ENCODE data around the gene TRAPPC1.

The TRAPPC1 gene

GRCh38 chr17:7882068-7882467 lies 49.7 kb downstream of the TRAPPC1 start:
- H3K4me1 ChIP-seq (ENCODE audit: control insufficient read depth, insufficient read depth, low read length, poor library complexity, severe bottlenecking): peaks cover 7% of the 10 kb centered on the region
- H3K9me3 ChIP-seq (ENCODE audit: control insufficient read depth, low read length): no peaks in the 10 kb centered on the region
- no peak overlapping the region for H3K27ac ChIP-seq (ENCODE audit: insufficient read depth, low read length, poor library complexity, severe bottlenecking)
- no peak overlapping the region for H3K4me3 ChIP-seq (ENCODE audit: insufficient read depth, low read depth, low read length, poor library complexity, severe bottlenecking)
- DNase-seq: no peak
- no peaks in the 10 kb centered on the region for H3K36me3 ChIP-seq (ENCODE audit: control insufficient read depth, insufficient read depth, low read length)
- H3K27me3 ChIP-seq (replicated peaks; ENCODE audit: control insufficient read depth, insufficient read depth, low read length, poor library complexity, severe bottlenecking): no peaks in the 10 kb centered on the region

GRCh38 chr17:7881276-7882054 lies 50.3 kb downstream of the TRAPPC1 start:
- Histone ChIP-seq H3K27ac (ENCODE audit: insufficient read depth, low read length, poor library complexity, severe bottlenecking) (no peak overlapping the region), H3K4me3 (ENCODE audit: insufficient read depth, low read depth, low read length, poor library complexity, severe bottlenecking) (no peak overlapping the region), H3K4me1 (ENCODE audit: control insufficient read depth, insufficient read depth, low read length, poor library complexity, severe bottlenecking) (peaks cover 1% of the 10 kb centered on the region), H3K36me3 (ENCODE audit: control insufficient read depth, insufficient read depth, low read length) (no peaks in the 10 kb centered on the region), H3K9me3 (ENCODE audit: control insufficient read depth, low read length) (no peaks in the 10 kb centered on the region), H3K27me3 (replicated peaks; ENCODE audit: control insufficient read depth, insufficient read depth, low read length, poor library complexity, severe bottlenecking) (no peaks in the 10 kb centered on the region)
- DNase-seq: no peak
